ENCODE data around the gene LPXN.
A peak's percentile ranks its signal among the peaks of the same experiment; 100 is the strongest.

Gene LPXN

DNA sequence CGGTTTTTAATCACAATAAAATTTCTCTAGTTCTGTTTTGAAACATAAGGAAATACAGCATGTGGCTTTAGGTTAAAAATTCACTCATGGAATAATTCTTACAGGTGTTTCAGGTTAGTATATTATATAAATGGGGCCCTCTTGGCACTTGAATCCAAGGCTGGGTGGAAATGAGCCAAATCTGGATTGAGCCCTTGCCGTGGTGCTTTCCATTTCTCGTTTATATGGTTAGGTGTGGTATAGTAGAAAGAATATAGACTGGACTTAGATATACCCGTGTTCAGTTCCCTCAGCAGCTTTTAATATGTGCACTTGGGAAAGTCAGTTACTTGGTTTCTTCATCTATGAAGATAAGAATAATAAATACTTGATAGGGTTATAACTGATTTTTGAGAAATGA lies 19.2 kb upstream of the LPXN start:
- H3K4me1 ChIP-seq (ENCODE audit: insufficient read depth, low read length), result no peaks in the 10 kb centered on the region; the same call in 1 of the 2 replicates
- H3K9me3 ChIP-seq (ENCODE audit: control insufficient read depth, insufficient read depth, low read length), result no peaks in the 10 kb centered on the region
- no peaks in the 10 kb centered on the region for H3K36me3 ChIP-seq (ENCODE audit: insufficient read depth, low read length)
- no peak overlapping the region for H3K9ac ChIP-seq (ENCODE audit: low read depth, low read length)

DNA sequence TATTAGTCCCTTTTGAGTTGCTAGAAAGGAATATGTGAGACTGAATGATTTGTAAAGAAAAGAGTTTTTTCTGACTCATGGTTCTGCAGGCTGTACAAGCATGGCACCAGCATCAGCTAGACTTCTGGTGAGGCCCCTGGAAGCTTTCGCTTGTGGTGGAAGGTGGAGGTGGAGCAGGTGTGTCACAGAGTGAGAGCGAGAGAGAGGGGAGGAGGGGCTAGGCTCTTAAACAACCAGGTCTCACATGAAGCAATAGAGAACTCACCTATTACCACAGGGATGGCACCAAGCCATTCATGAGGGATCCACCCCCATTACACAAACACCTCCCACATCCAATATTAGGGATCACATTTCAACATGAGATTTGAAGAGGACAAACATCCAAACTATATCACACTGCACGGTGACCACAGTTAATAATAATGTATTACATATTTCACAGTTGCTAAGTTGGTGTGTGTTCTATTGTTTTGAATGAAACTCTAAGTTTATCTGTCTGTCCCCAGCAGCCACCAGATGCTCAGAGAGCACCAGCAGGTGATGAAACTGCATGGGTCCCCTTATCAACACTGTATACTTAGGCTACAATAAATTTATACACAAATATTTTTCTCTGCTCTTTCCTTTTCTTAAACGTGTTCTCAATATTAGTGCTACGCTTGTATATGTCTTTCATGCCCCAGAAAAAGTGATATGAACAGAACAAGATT lies 17.3 kb upstream of the LPXN start:
- no peaks in the 10 kb centered on the region for H3K36me3 ChIP-seq (ENCODE audit: insufficient read depth, low read length)

DNA sequence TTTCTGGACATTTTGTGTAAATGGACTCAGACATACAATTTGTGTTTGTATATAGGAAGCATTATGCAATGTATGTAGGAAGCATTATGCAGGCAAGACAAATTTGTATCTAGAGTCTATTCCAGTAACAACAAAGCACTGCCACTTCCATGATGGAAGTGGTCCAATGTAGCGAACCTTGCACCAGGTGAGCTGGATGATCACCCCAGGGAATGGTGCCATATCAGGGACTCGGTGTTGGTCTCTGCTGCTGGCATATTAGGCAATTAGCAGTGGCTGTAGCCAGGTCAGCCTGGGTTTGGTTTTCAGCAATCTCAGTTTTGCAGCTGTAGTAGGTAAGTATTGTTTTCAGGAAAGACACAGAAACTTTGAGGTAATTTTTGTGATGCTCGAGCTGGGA lies 16.0 kb upstream of the LPXN start:
- Histone ChIP-seq H3K9me3 (ENCODE audit: control insufficient read depth, insufficient read depth, low read length) (no peaks in the 10 kb centered on the region), H3K9ac (ENCODE audit: low read depth, low read length) (no peak overlapping the region), H3K4me1 (ENCODE audit: insufficient read depth, low read length) (no peaks in the 10 kb centered on the region), H3K36me3 (ENCODE audit: insufficient read depth, low read length) (no peaks in the 10 kb centered on the region)

More for the DNA sequence above, 17.3 kb upstream of the LPXN start:
- Histone ChIP-seq H3K9ac (ENCODE audit: low read depth, low read length) (no peak overlapping the region), H3K9me3 (ENCODE audit: control insufficient read depth, insufficient read depth, low read length) (no peaks in the 10 kb centered on the region), H3K4me1 (ENCODE audit: insufficient read depth, low read length) (no peaks in the 10 kb centered on the region)

DNA sequence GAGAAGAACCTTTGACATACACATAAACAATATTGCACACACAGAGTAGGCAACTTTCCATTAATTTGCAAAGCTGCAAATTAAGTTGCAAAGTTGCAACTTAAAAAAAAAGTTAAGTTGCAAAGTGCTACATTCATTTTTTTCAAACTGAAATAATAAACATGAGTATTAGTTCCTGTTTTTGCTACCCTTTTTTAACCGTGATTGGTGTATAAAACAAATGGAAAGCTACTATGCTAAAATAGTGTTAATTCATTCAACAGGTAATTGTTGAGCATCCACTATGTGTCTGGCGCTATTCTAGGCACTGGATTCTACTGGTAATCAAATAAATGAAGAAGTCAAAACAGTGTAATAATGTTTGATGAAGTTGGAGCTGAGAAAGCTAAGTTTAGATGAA lies 11.3 kb upstream of the LPXN start:
- Histone ChIP-seq H3K4me1 (ENCODE audit: insufficient read depth, low read length) (no peaks in the 10 kb centered on the region), H3K36me3 (ENCODE audit: insufficient read depth, low read length) (no peaks in the 10 kb centered on the region), H3K9me3 (ENCODE audit: control insufficient read depth, insufficient read depth, low read length) (no peaks in the 10 kb centered on the region), H3K9ac (ENCODE audit: low read depth, low read length) (no peak overlapping the region)

DNA sequence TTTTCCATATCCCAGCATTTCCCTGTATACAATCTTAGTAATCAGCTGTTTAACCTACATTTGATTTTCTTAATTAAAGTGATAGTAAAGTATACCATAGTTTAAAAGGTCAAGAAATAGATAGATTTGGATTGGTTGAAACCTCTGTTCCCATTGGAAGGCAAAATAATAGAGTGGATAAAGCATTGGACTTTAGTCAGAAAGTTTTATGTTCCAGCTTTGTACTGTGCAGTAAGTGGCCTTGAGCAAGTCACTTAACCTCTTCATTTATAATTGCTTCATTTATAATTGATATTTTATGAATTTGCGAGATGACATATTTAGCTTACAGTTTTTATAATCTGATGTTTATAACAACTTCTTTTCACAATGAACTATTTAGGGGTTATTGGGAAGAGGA lies 6.8 kb upstream of the LPXN start:
- Histone ChIP-seq H3K9ac (ENCODE audit: low read depth, low read length) (no peak overlapping the region), H3K36me3 (ENCODE audit: insufficient read depth, low read length) (no peaks in the 10 kb centered on the region), H3K9me3 (ENCODE audit: control insufficient read depth, insufficient read depth, low read length) (no peaks in the 10 kb centered on the region), H3K4me1 (ENCODE audit: insufficient read depth, low read length) (no peaks in the 10 kb centered on the region)

DNA sequence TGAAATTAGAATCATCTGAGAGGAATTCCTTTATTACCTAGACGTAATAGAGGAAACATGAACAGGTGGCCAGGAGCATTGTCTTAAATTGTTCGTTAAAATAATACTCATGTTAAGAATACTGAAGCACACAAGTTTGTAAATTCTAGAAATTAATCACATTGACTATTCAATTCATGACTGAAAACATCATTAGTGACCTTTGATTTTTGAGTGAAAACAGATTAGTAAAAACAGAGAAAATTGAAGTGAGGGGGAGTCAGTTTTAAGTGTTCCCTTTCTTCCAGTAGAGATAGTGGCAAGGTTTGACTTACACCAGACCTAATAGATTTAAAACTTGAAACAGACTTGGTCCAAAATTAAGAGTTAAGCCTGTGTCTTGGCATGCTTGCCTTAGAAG lies 4.7 kb upstream of the LPXN start:
- H3K36me3 ChIP-seq (ENCODE audit: insufficient read depth, low read length), result no peaks in the 10 kb centered on the region
- H3K9me3 ChIP-seq (ENCODE audit: control insufficient read depth, insufficient read depth, low read length), result no peaks in the 10 kb centered on the region
- H3K9ac ChIP-seq (ENCODE audit: low read depth, low read length), result peak overlapping the region; percentile 66
- H3K4me1 ChIP-seq (ENCODE audit: insufficient read depth, low read length), result no peaks in the 10 kb centered on the region

DNA sequence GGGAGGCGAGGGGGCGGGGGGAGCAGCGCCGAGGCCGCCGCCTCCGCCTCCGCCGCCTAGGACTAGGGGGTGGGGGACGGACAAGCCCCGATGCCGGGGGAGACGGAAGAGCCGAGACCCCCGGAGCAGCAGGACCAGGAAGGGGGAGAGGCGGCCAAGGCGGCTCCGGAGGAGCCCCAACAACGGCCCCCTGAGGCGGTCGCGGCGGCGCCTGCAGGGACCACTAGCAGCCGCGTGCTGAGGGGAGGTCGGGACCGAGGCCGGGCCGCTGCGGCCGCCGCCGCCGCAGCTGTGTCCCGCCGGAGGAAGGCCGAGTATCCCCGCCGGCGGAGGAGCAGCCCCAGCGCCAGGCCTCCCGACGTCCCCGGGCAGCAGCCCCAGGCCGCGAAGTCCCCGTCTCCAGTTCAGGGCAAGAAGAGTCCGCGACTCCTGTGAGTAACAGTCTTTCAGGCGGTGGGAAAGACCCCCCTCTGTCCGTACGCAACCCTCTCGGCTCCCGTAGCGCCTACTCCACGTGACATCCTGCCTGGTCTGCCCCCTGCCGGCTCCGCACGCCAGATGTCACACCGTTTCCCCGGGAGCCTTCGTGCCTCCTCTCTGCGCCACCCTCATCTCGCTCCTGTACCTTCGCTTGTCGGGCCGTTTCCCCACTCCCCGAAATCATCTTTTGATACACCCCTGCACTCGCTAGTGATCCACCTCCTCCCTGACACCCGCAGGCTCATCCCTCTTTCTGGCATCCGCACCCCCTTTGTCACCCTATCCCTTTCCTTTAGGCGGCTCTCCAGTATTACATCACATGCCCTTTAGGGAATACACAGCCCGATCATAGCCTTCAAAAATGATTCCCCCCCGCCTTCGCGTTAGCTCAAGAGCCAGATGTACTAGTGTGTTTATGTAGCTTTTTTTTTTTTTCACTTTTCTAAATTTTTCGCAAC lies 3.8 kb upstream of the LPXN start:
- H3K9me3 ChIP-seq (ENCODE audit: control insufficient read depth, insufficient read depth, low read length), result no peaks in the 10 kb centered on the region
- no peaks in the 10 kb centered on the region for H3K4me1 ChIP-seq (ENCODE audit: insufficient read depth, low read length)
- H3K9ac ChIP-seq (ENCODE audit: low read depth, low read length), result peak overlapping the region; percentile 66
- no peaks in the 10 kb centered on the region for H3K36me3 ChIP-seq (ENCODE audit: insufficient read depth, low read length)

DNA sequence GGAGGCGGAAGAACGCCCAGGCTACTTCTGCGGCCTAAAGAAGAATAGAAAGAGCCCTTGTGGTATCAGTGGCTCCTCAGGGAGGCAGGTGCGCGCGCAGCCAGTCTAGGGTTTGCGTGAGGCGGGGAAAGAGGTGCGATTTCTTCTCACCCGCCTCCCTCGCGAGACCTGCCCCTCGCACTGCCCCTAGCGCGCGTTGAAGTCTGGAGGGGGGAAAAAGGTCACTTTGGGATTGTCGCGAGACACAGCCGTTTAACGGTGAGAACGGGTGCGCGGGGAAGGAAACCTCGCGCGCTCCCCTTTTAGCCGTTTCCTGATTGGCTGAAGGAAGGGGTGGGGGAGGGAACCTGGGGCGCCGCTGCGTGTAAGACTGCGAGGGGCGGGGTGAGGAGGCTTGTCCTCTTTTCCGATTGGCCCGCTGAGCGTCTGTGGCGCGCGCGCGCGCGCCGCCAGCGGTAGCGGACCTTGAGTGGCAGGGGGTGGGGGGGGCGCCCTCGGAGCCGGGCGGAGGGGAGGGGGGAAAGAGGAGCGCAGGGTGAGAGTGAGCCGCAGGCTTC lies 3.1 kb upstream of the LPXN start, which contains the start of gene ZFP91:
Gene ZFP91 (plus strand): TSS at position 429 of the 557 bp plus-strand sequence. CDS start 219 bp downstream, outside the sequence.
- Histone ChIP-seq H3K4me1 (ENCODE audit: insufficient read depth, low read length) (no peaks in the 10 kb centered on the region), H3K9me3 (ENCODE audit: control insufficient read depth, insufficient read depth, low read length) (no peaks in the 10 kb centered on the region), H3K9ac (ENCODE audit: low read depth, low read length) (peak within 1 kb of the TSS; percentile 91), H3K36me3 (ENCODE audit: insufficient read depth, low read length) (no peaks in the 10 kb centered on the region)

DNA sequence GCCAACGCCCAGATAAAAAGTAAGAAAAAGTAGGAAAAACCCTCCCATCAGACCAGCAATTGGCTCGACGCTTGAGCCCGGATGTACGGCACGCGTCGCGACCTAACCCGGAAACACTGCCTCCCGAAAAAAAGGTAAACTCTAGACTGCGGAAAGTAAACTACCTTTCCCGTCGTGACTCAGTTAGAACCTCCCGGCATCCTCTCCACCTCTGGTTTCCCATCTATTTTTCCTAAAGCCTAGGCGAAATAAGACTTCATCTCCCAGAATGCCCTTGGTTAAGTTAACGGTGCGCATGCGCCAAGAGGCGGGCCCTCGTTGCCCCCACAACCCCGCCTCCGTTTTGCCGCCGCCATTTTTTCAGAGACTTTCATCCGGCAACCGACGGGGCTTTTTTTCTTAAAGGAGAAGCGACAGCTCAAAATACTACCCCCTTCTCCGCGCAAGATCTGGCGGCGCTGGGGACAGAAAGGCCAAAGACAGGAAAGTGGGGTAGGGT lies 2.5 kb upstream of the LPXN start:
- H3K36me3 ChIP-seq (ENCODE audit: insufficient read depth, low read length), result no peaks in the 10 kb centered on the region
- H3K4me1 ChIP-seq (ENCODE audit: insufficient read depth, low read length), result no peaks in the 10 kb centered on the region
- H3K9me3 ChIP-seq (ENCODE audit: control insufficient read depth, insufficient read depth, low read length), result no peaks in the 10 kb centered on the region
- peak overlapping the region; percentile 91 for H3K9ac ChIP-seq (ENCODE audit: low read depth, low read length)

DNA sequence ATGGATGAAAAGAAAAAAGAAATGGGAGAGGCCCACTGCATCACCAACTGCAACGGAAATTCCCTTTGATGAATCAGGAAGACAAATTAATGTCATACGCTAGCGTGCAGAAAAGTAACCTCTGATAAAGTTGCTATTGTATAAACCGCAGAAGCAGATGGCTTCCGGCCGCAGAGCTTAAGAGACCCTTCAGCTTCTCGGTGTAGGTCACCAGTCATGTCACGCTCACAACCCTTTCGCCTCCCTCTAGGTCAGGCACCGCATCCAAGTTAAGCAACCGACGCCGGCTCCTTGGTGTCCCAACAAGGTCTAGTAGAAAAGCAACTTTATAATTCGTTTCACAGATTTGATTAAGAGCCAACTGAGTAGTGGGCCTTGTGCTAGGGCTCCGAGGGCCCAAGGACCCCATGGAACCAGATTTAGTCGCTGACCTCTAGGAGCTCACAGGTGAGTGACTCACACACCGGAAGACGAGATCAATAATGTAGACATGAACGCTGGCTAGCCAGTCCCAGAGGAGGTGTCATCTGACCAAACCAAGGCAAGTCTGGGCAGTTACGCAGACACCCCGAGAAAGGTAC lies 2.0 kb upstream of the LPXN start:
- H3K9me3 ChIP-seq (ENCODE audit: control insufficient read depth, insufficient read depth, low read length), result no peaks in the 10 kb centered on the region

DNA sequence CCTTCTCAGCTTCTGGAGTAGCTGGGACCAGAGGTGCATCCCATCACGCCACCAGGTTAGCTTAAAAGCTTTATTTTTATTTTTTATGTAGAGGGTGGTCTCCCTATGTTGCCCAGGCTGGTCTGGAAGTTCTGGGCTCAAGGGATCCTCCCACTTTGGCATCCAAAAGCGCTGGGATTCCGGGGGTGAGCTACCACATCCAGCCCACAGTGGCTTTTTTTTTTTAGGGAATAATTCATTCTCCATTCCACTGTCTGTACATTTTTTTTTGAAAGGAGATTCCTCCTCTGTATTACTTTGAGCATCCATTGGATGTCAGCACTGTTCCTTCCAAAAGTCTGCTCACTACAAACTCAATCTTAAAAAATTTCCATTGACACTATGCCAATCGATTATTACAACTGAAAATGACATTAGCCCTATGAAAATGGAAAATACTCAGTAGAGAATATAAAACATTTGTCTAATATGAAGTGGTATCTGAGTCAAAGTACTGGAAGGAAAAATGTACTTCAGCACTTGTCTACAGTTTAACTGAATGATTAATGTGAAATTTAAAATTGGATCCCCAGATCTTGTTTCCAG lies 1.3 kb upstream of the LPXN start:
- no peaks in the 10 kb centered on the region for H3K9me3 ChIP-seq (ENCODE audit: control insufficient read depth, insufficient read depth, low read length)
- H3K36me3 ChIP-seq (ENCODE audit: insufficient read depth, low read length), result no peaks in the 10 kb centered on the region
- H3K9ac ChIP-seq (ENCODE audit: low read depth, low read length), result peak overlapping the region; percentile 91
- no peaks in the 10 kb centered on the region for H3K4me1 ChIP-seq (ENCODE audit: insufficient read depth, low read length)

More for the DNA sequence above, 2.0 kb upstream of the LPXN start:
- H3K36me3 ChIP-seq (ENCODE audit: insufficient read depth, low read length), result no peaks in the 10 kb centered on the region
- peak overlapping the region; percentile 91 for H3K9ac ChIP-seq (ENCODE audit: low read depth, low read length)
- no peaks in the 10 kb centered on the region for H3K4me1 ChIP-seq (ENCODE audit: insufficient read depth, low read length)

DNA sequence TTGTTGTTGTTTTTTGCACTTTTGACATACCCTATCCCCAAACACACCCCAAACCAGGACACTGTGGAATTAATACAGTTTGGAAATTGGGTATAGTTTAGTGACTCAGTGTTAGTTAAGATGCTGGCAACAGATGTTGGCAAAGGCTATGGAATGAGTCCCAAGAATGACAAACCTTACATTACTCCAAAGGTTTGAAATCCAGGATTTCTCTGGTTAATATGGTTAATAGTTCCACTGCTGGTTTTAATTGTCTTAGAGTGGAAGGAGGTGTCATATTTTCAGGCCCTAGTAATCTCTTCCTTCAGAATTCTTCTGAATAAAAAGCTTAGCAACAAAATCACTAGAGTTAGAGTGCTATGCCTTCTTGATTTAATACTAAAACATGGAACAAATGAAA lies 775 bp downstream of the LPXN start:
- Histone ChIP-seq H3K4me1 (ENCODE audit: insufficient read depth, low read length) (no peaks in the 10 kb centered on the region), H3K36me3 (ENCODE audit: insufficient read depth, low read length) (no peaks in the 10 kb centered on the region), H3K9ac (ENCODE audit: low read depth, low read length) (no peak overlapping the region), H3K9me3 (ENCODE audit: control insufficient read depth, insufficient read depth, low read length) (no peaks in the 10 kb centered on the region)

DNA sequence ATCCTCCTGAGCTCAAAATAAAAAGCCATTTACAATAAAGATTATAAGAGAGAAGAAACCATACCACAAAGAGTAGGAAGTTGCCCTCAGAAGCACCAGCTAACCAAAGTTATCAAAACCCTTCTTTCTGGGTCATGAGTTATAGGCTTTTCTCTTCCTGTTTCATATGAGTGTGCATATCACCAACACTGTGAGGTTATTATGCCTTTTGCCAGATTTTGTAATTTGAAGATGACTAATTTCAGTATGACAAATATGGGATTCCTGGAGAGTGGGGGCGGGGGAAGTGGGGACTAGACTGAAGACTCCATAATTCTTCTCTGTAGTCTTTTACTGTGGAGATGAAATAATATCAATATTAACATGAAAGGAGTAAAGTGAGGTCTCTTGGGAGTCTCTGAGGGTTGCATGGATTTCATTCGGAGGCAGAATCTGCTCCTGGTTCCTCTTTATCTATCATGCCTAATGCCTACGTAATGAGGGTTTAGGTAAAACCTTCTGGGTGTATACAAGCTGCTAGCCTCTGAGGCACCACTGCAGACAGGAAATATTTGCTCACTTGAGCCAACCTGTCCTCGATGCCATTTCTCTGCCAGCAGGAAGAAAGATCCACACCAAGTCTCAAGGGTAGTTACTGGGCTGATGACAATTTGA lies 2.1 kb downstream of the LPXN start:
- H3K4me1 ChIP-seq (ENCODE audit: insufficient read depth, low read length), result no peaks in the 10 kb centered on the region
- no peak overlapping the region for H3K9ac ChIP-seq (ENCODE audit: low read depth, low read length)
- no peaks in the 10 kb centered on the region for H3K9me3 ChIP-seq (ENCODE audit: control insufficient read depth, insufficient read depth, low read length)
- H3K36me3 ChIP-seq (ENCODE audit: insufficient read depth, low read length), result no peaks in the 10 kb centered on the region
